GM06990 (cell line): ENCODE data around the gene LTO1.

Experiments
- DNase-seq: peaks from one replicate; pipeline ENCODE4 v3.0.0-alpha.2; 2011; ENCODE audit not compliant: insufficient read length; ENCODE audit errors: extremely low read depth
- H3K27me3 ChIP-seq: replicated peaks from 2 replicates; pipeline ENCODE4 v1.6.0; 2011; ENCODE audit warnings: low read length; ENCODE audit not compliant: control insufficient read depth, insufficient read depth
- H3K36me3 ChIP-seq: 2 replicates; pipeline ENCODE4 v1.5.1; 2011; ENCODE audit warnings: low read length; ENCODE audit not compliant: control insufficient read depth, insufficient read depth
- H3K4me3 ChIP-seq: replicated peaks from 2 replicates; pipeline ENCODE4 v1.5.1; 2011; ENCODE audit warnings: low read depth, mild to moderate bottlenecking, control low read depth, low read length
- CTCF ChIP-seq: IDR thresholded peaks from 2 replicates; pipeline ENCODE4 v1.5.1; 2011; ENCODE audit warnings: low read length, control low read depth, mild to moderate bottlenecking, inconsistent platforms; ENCODE audit not compliant: insufficient read depth, poor library complexity, severe bottlenecking

Gene LTO1

GRCh38 chr11:69703453-69703767 is 28.3 kb upstream of the LTO1 start:
- TF ChIP-seq CTCF: no peak
- Histone ChIP-seq H3K36me3 (no peaks in the 10 kb centered on the region), H3K27me3 (peaks cover 1% of the 10 kb centered on the region; the same call in 1 of the 2 replicates), H3K4me3 (no peak overlapping the region)
- no peak for DNase-seq

- H3K4me3 ChIP-seq: no peak overlapping the region
- DNase-seq: no peak
- TF ChIP-seq CTCF: no peak
- H3K27me3 ChIP-seq: peaks cover 1% of the 10 kb centered on the region; the same call in 1 of the 2 replicates
- H3K36me3 ChIP-seq: no peaks in the 10 kb centered on the region
These were observed 27.8 kb upstream of the LTO1 start for GRCh38 chr11:69702769-69703452.

GRCh38 chr11:69702239-69702691 is 27.1 kb upstream of the LTO1 start:
- TF ChIP-seq CTCF: no peak
- Histone ChIP-seq H3K27me3 (peaks cover 1% of the 10 kb centered on the region; the same call in 1 of the 2 replicates), H3K36me3 (no peaks in the 10 kb centered on the region), H3K4me3 (no peak overlapping the region)
- DNase-seq: no peak

GRCh38 chr11:69700278-69701140 is 25.4 kb upstream of the LTO1 start:
- DNase-seq: no peak
- TF ChIP-seq CTCF: no peak
- Histone ChIP-seq H3K27me3 (no peaks in the 10 kb centered on the region; the same call in 1 of the 2 replicates), H3K4me3 (no peak overlapping the region), H3K36me3 (no peaks in the 10 kb centered on the region)

GRCh38 chr11:69699213-69699612 is 24.1 kb upstream of the LTO1 start:
- DNase-seq: no peak
- no peaks in the 10 kb centered on the region; the same call in 1 of the 2 replicates for H3K27me3 ChIP-seq
- no peaks in the 10 kb centered on the region for H3K36me3 ChIP-seq
- H3K4me3 ChIP-seq: no peak overlapping the region
- TF ChIP-seq CTCF: no peak
